Measurements from ENCODE around the gene B4GALT2. TPM values are rescaled to one million over a fixed set of nuclear protein-coding genes. Genes with fewer than 3 reads are reported as not detected.

Gene B4GALT2
- total and polyA plus RNA-seq, 3 donors from 2014 or later = 40.9 to 65.9 (median 47.7) TPM

- no peak for TF ChIP-seq POLR2A (IDR thresholded peaks at IDR 0.05)
- no peak for TF ChIP-seq CTCF (IDR thresholded peaks at IDR 0.05)
- Histone ChIP-seq H3K36me3 (ENCODE audit: low read depth, missing control alignments) (no peaks in the 10 kb centered on the region), H3K27ac (peak overlapping the region; percentile 55 to 70), H3K4me1 (peaks cover 13% of the 10 kb centered on the region), H3K27me3 (no peaks in the 10 kb centered on the region), H3K9me3 (no peaks in the 10 kb centered on the region), H3K4me3 (peak overlapping the region; percentile 51 to 86)
- 1 to 8% methylated on average over 4 to 10 of the region's 10 CpGs for WGBS, 2 donors
- intact Hi-C loops (cut with DNase I; ENCODE audit: low total_unique reads) = no loop called here
- DNase-seq = no peak
Observed at GRCh38 chr1:43991200-43991475, 12.1 kb downstream of the B4GALT2 start.

GRCh38 chr1:43991476-43992231 is 12.6 kb downstream of the B4GALT2 start, which contains the start of gene CCDC24:
TSS of gene CCDC24 (plus strand) at chr1:43991599. CDS start at chr1:43991879, 280 bp downstream.
- Histone ChIP-seq H3K9me3 (no peaks in the 10 kb centered on the region), H3K4me3 (peak within 1 kb of the TSS; percentile 51 to 86), H3K27ac (peak within 1 kb of the TSS; percentile 55 to 70), H3K4me1 (peaks cover 13% of the 10 kb centered on the region), H3K27me3 (no peaks in the 10 kb centered on the region), H3K36me3 (ENCODE audit: low read depth, missing control alignments) (no peaks in the 10 kb centered on the region)
- peak; percentile 94 for DNase-seq
- WGBS, 2 donors = 1% methylated on average over 34 to 66 of the region's 66 CpGs
- intact Hi-C loops (cut with DNase I; ENCODE audit: low total_unique reads) = no loop called here
- TF ChIP-seq POLR2A (IDR thresholded peaks at IDR 0.05) = no peak
- TF ChIP-seq CTCF (IDR thresholded peaks at IDR 0.05) = no peak

- no peak for DNase-seq
- Histone ChIP-seq H3K4me3 (peak overlapping the region; percentile 51 to 86), H3K36me3 (ENCODE audit: low read depth, missing control alignments) (no peaks in the 10 kb centered on the region), H3K27me3 (no peaks in the 10 kb centered on the region), H3K4me1 (peaks cover 13% of the 10 kb centered on the region), H3K9me3 (no peaks in the 10 kb centered on the region), H3K27ac (peak overlapping the region in 1 of 2 donors; percentile 55)
- 33 to 44% methylated on average over 10 to 11 of the region's 11 CpGs for WGBS, 2 donors
- intact Hi-C loops (cut with DNase I; ENCODE audit: low total_unique reads) = no loop called here
- TF ChIP-seq CTCF (IDR thresholded peaks at IDR 0.05) (no peak), POLR2A (IDR thresholded peaks at IDR 0.05) (no peak)
Observed at GRCh38 chr1:43992232-43992995, 13.4 kb downstream of the B4GALT2 start.

- H3K27ac ChIP-seq = no peak overlapping the region
- 90 to 95% methylated on average over 9 of the region's 9 CpGs for WGBS, 2 donors
- H3K4me1 ChIP-seq = peaks cover 13% of the 10 kb centered on the region
- H3K36me3 ChIP-seq (ENCODE audit: low read depth, missing control alignments) = no peaks in the 10 kb centered on the region
- intact Hi-C loops (cut with DNase I; ENCODE audit: low total_unique reads) = no loop called here
- no peak for TF ChIP-seq POLR2A (IDR thresholded peaks at IDR 0.05)
- TF ChIP-seq CTCF (IDR thresholded peaks at IDR 0.05) = no peak
- no peak overlapping the region for H3K4me3 ChIP-seq
- no peaks in the 10 kb centered on the region for H3K9me3 ChIP-seq
- H3K27me3 ChIP-seq = no peaks in the 10 kb centered on the region
- no peak for DNase-seq
Observed at GRCh38 chr1:43993206-43993914, 14.3 kb downstream of the B4GALT2 start.

Measured in testis (tissue), 3 donors.